ENCODE measurements around the gene ROBO1. TPM values are rescaled to one million over a fixed set of nuclear protein-coding genes. Genes with fewer than 3 reads are reported as not detected.

The ROBO1 gene
- total RNA-seq, 1 donor from 2014 or later = 78.0 TPM

DNA sequence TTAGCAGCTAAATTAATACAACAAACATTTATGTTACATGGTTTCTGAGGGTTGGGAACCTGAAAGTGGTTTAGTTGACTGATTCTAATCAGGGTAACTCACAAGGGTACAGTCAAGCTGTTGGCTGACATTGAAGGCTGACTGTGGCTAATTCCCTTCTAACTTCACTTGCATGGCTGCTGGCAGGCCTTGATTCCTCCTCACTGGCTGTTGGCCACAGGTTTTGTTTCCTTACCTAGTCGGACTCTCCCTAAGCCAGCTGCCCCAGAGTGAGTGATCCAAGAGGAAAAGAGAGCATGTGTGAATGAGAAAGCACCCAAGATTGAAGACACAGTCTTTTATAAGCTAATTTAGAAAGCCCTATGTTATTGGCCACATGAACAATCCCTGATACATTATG lies 700.1 kb downstream of the ROBO1 start:
- Mint-ChIP-seq H3K27me3 (no peaks in the 10 kb centered on the region), H3K4me3 (ENCODE audit: low read depth) (no peak overlapping the region), H3K27ac (no peak overlapping the region), H3K4me1 (ENCODE audit: low read depth) (no peaks in the 10 kb centered on the region), H3K36me3 (ENCODE audit: insufficient read depth) (no peaks in the 10 kb centered on the region), H3K9me3 (ENCODE audit: low read depth) (peaks cover 3% of the 10 kb centered on the region)
- no peak for DNase-seq (ENCODE audit: low spot score, unreplicated experiment)
- TF ChIP-seq, protein P1, sequence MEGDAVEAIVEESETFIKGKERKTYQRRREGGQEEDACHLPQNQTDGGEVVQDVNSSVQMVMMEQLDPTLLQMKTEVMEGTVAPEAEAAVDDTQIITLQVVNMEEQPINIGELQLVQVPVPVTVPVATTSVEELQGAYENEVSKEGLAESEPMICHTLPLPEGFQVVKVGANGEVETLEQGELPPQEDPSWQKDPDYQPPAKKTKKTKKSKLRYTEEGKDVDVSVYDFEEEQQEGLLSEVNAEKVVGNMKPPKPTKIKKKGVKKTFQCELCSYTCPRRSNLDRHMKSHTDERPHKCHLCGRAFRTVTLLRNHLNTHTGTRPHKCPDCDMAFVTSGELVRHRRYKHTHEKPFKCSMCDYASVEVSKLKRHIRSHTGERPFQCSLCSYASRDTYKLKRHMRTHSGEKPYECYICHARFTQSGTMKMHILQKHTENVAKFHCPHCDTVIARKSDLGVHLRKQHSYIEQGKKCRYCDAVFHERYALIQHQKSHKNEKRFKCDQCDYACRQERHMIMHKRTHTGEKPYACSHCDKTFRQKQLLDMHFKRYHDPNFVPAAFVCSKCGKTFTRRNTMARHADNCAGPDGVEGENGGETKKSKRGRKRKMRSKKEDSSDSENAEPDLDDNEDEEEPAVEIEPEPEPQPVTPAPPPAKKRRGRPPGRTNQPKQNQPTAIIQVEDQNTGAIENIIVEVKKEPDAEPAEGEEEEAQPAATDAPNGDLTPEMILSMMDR (IDR thresholded peaks at IDR 0.05; ENCODE audit: unreplicated experiment) = no peak

DNA sequence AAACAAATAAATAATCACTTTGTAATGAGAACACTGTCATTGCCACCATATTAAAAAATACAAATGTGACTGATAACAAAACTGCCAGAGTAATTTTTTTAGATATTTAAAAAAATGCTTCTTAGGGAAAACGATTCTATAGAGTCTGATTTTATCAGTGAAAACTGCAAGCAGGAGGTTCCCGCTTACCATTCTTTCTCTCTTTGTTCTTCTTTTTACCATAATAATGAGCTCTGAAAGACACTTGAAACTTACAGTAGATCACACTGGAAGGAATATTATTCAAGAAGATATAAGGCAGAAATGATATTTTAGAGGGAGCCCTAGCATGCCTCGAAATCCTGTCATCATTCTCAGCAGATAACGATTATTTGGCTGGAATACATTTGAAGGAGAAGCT lies 701.3 kb downstream of the ROBO1 start:
- Mint-ChIP-seq H3K4me1 (ENCODE audit: low read depth) (no peaks in the 10 kb centered on the region), H3K9me3 (ENCODE audit: low read depth) (peaks cover 3% of the 10 kb centered on the region), H3K36me3 (ENCODE audit: insufficient read depth) (no peaks in the 10 kb centered on the region), H3K27ac (no peak overlapping the region), H3K4me3 (ENCODE audit: low read depth) (no peak overlapping the region), H3K27me3 (no peaks in the 10 kb centered on the region)
- TF ChIP-seq, protein P1 (IDR thresholded peaks at IDR 0.05; ENCODE audit: unreplicated experiment) = no peak
- DNase-seq (ENCODE audit: low spot score, unreplicated experiment) = no peak

DNA sequence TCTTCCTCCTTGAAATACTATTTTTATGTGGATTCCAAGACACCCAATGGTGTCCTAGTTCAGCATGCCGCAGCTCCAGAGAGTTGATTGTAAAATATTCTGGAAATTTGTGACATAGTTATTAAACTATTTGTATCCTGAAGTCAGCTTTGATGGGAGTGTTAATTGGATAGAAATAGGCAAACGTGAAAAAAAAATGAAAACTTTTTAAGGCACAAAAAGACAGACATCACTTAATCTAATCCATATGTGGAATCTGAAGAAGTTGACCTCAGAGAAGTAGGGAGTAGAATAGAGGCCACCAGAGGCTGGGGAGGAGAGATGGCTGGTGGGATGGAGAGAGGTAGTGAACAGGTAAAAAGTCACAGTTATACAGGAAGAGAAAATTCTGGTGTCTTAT lies 704.2 kb downstream of the ROBO1 start:
- H3K27me3 Mint-ChIP-seq = no peaks in the 10 kb centered on the region
- TF ChIP-seq, protein P1 (IDR thresholded peaks at IDR 0.05; ENCODE audit: unreplicated experiment) = no peak
- H3K4me3 Mint-ChIP-seq (ENCODE audit: low read depth) = no peak overlapping the region
- peaks cover 13% of the 10 kb centered on the region for H3K9me3 Mint-ChIP-seq (ENCODE audit: low read depth)
- no peaks in the 10 kb centered on the region for H3K4me1 Mint-ChIP-seq (ENCODE audit: low read depth)
- no peak for DNase-seq (ENCODE audit: low spot score, unreplicated experiment)
- H3K27ac Mint-ChIP-seq = no peak overlapping the region
- H3K36me3 Mint-ChIP-seq (ENCODE audit: insufficient read depth) = no peaks in the 10 kb centered on the region

DNA sequence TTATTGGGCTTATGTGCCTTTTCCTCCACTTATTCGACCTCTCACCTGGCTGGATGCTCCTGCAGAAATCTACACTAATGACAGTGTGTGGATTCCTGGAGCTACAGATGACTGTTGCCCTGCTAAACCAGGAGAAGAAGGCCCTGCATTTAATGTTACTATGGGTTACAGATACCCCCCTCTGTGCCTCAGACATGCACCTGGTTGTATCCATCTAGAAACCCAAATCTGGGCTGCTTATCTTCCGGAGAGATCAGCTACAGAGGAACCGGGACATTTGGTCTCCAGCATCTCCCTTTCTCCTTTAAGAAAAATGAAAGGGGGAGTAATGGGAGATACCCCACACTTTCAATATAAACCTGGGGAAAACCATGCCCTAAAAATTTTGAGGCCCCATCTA lies 710.0 kb downstream of the ROBO1 start:
- TF ChIP-seq, protein P1 (IDR thresholded peaks at IDR 0.05; ENCODE audit: unreplicated experiment) = no peak
- peaks cover 7% of the 10 kb centered on the region for H3K36me3 Mint-ChIP-seq (ENCODE audit: insufficient read depth)

DNA sequence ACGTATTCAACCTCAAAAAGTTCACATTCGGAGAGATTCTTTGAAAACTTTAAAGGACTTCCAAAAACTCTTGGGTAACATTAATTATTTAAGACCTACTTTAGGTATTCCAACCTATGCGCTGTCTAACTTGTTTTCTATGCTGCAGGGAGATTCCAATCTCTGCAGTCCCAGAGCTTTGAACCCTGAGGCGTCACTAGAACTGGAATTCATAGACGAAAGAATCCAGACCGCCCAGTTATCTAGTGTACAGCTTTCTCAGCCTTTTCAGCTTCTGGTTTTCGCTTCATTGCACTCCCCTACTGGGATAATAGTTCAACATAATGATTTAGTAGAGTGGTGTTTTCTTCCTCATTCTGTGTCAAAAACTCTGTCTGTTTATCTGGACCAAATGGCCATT lies 711.3 kb downstream of the ROBO1 start:
- H3K4me1 Mint-ChIP-seq (ENCODE audit: low read depth) = peaks cover 1% of the 10 kb centered on the region
- peaks cover 10% of the 10 kb centered on the region for H3K36me3 Mint-ChIP-seq (ENCODE audit: insufficient read depth)
- H3K4me3 Mint-ChIP-seq (ENCODE audit: low read depth) = no peak overlapping the region
- H3K27ac Mint-ChIP-seq = no peak overlapping the region
- TF ChIP-seq, protein P1 (IDR thresholded peaks at IDR 0.05; ENCODE audit: unreplicated experiment) = no peak
- no peaks in the 10 kb centered on the region for H3K27me3 Mint-ChIP-seq
- no peak for DNase-seq (ENCODE audit: low spot score, unreplicated experiment)
- peaks cover 40% of the 10 kb centered on the region for H3K9me3 Mint-ChIP-seq (ENCODE audit: low read depth)

More for the DNA sequence above, 710.0 kb downstream of the ROBO1 start:
- Mint-ChIP-seq H3K4me1 (ENCODE audit: low read depth) (peaks cover 1% of the 10 kb centered on the region), H3K4me3 (ENCODE audit: low read depth) (no peak overlapping the region), H3K9me3 (ENCODE audit: low read depth) (peaks cover 29% of the 10 kb centered on the region), H3K27me3 (no peaks in the 10 kb centered on the region), H3K27ac (no peak overlapping the region)
- no peak for DNase-seq (ENCODE audit: low spot score, unreplicated experiment)
